ENCODE data around the gene ARMH4. TPM values are rescaled to one million over a fixed set of nuclear protein-coding genes. Genes with fewer than 3 reads are reported as not detected.

ARMH4 gene
- total RNA-seq, 1 experiment from 2014 or later, result 42.6 TPM

DNA sequence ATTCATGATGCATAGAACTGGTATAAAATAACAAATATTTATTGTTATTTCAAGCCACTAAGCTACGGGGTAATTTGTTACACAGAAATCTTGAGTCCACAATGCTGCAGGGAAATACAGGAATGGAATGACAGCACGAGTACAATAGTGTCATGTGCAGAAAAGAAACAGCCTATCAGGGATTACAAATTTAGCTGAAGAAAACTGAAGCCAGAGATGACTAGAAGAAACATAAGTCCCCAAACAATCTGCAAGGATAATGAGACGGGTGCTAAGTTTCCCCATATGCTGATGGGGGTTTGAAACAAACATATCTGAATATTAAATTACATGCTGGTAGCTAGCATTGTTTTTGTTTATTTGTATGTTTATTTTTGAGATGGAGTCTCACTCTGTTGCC is 8.9 kb downstream of the ARMH4 start:
- Histone ChIP-seq H3K18ac (ENCODE audit: insufficient read length, low read depth, low read length) (no peak overlapping the region), H2BK5ac (ENCODE audit: insufficient read length, low read length) (no peak overlapping the region), H3K9me3 (ENCODE audit: control insufficient read depth, low read depth, low read length) (no peaks in the 10 kb centered on the region), H3K4me2 (ENCODE audit: insufficient read depth, insufficient read length, low read length) (no peak overlapping the region), H3K79me1 (ENCODE audit: insufficient read depth, low read depth, low read length, poor library complexity, severe bottlenecking) (no peaks in the 10 kb centered on the region), H4K20me1 (ENCODE audit: control insufficient read depth, insufficient read depth, insufficient read length) (no peaks in the 10 kb centered on the region), H4K8ac (replicated peaks; ENCODE audit: insufficient read length, low read depth, low read length) (no peak overlapping the region), H3K4me1 (ENCODE audit: insufficient read depth, low read length) (no peaks in the 10 kb centered on the region), H4K5ac (ENCODE audit: insufficient read length, low read depth, low read length) (no peak overlapping the region), H2BK12ac (ENCODE audit: insufficient read length, low read depth, low read length) (no peak overlapping the region), H3T11ph (ENCODE audit: low read length) (no peak overlapping the region), H3K23ac (ENCODE audit: insufficient read length, low read depth, low read length) (no peak overlapping the region), H3K56ac (ENCODE audit: insufficient read length, low read depth, low read length) (no peak overlapping the region), H2AK5ac (ENCODE audit: insufficient read length, low read length) (no peak overlapping the region), H4K91ac (ENCODE audit: insufficient read length, low read depth, low read length) (no peak overlapping the region), H3K23me2 (ENCODE audit: insufficient read length, low read depth, low read length, poor library complexity, severe bottlenecking) (no peaks in the 10 kb centered on the region), H2AFZ (ENCODE audit: low read length) (no peak overlapping the region), H2BK20ac (ENCODE audit: low read depth, low read length, poor library complexity, severe bottlenecking) (no peak overlapping the region), H2BK15ac (ENCODE audit: low read depth, low read length) (no peak overlapping the region), H3K14ac (ENCODE audit: insufficient read depth, low read length) (no peak overlapping the region), H2BK120ac (ENCODE audit: low read depth, low read length, poor library complexity, severe bottlenecking) (no peak overlapping the region), H3K79me2 (ENCODE audit: insufficient read depth, low read length) (no peaks in the 10 kb centered on the region), H3K4ac (ENCODE audit: low read depth, low read length) (no peak overlapping the region), H3K27me3 (ENCODE audit: insufficient read depth, low read length) (no peaks in the 10 kb centered on the region), H3K27ac (ENCODE audit: insufficient read length, low read depth, low read length) (no peak overlapping the region), H3K9ac (ENCODE audit: extremely low read depth, insufficient read length, low read length) (no peak overlapping the region)
- Mint-ChIP-seq H3K4me3 (no peak overlapping the region), H3K27me3 (ENCODE audit: low read depth) (no peaks in the 10 kb centered on the region), H3K4me1 (peaks cover 24 to 31% of the 10 kb centered on the region in 2 experiments), H3K36me3 (ENCODE audit: insufficient read depth in 1 of 3, low read depth in 3 of 3) (peaks cover 0 to 21% (median 13%) of the 10 kb centered on the region in 3 experiments; a peak in 4 of 7 replicates), H3K9me3 (no peaks in the 10 kb centered on the region), H3K27ac (no peak overlapping the region)
- DNase-seq, result no peak
- TF ChIP-seq, protein P1, sequence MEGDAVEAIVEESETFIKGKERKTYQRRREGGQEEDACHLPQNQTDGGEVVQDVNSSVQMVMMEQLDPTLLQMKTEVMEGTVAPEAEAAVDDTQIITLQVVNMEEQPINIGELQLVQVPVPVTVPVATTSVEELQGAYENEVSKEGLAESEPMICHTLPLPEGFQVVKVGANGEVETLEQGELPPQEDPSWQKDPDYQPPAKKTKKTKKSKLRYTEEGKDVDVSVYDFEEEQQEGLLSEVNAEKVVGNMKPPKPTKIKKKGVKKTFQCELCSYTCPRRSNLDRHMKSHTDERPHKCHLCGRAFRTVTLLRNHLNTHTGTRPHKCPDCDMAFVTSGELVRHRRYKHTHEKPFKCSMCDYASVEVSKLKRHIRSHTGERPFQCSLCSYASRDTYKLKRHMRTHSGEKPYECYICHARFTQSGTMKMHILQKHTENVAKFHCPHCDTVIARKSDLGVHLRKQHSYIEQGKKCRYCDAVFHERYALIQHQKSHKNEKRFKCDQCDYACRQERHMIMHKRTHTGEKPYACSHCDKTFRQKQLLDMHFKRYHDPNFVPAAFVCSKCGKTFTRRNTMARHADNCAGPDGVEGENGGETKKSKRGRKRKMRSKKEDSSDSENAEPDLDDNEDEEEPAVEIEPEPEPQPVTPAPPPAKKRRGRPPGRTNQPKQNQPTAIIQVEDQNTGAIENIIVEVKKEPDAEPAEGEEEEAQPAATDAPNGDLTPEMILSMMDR (conservative IDR thresholded peaks at IDR 0.05), result no peak
- WGBS (ENCODE audit: extremely low coverage, insufficient read length, low lambda C conversion rate), result no CpG with 5 or more reads among the region's 3 CpGs

All from H9 (cell line).